GM19043 (cell line): ENCODE measurements around the gene ADAMTSL2.

Source experiments
- ATAC-seq: cut with Tn5 transposase; IDR thresholded peaks from one replicate; pipeline ENCODE4 v1.9.1; 2021; ENCODE audit warnings: low read depth; ENCODE audit not compliant: unreplicated experiment

Gene ADAMTSL2

GRCh38 chr9:133584559-133585476 lies 50.3 kb downstream of the ADAMTSL2 start:
- no peak for ATAC-seq

GRCh38 chr9:133585481-133586351 lies 51.2 kb downstream of the ADAMTSL2 start:
- no peak for ATAC-seq

DNA sequence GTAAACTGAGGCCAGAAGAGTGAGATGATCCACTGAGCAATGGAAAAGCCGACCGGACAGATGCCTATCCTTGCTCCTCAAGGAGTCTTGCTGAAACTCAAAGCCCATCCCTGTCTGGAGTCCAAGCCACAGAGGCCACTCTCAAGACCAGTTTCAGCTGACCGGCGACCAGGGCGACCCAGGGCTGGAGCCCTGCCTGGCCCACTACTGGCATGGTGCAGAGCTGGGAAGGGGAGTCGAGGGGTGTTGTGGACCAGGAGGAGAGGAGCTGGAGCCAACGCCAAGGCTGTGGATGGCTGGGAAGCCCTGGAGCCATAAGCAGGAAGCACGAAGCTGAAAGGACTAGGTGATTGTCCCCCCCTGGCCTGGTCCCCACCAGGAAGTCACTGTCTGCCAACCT lies 52.5 kb downstream of the ADAMTSL2 start:
- ATAC-seq, result no peak

DNA sequence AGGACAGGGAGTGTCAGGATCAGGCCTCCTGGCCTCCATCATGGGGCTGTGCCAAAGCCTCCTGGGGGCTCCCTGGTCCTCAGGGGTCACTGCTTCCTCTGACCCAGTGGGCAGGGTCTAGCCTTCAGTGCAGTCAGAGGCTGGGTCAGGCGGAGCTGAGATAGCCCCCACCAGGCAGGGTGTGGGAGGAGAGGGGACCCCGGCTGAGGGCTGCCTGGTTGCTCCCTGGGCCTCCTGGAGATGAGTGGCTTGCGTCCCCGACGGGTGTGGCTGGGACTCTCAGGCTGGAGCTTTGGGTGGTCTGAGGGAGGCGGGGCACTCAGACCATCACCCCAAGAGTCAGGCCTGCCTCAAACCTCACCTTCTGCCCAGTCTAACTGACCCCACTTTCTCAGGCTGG lies 53.0 kb downstream of the ADAMTSL2 start:
- ATAC-seq, result no peak

- no peak for ATAC-seq
Measured at GRCh38 chr9:133589454-133590227, 55.1 kb downstream of the ADAMTSL2 start.

DNA sequence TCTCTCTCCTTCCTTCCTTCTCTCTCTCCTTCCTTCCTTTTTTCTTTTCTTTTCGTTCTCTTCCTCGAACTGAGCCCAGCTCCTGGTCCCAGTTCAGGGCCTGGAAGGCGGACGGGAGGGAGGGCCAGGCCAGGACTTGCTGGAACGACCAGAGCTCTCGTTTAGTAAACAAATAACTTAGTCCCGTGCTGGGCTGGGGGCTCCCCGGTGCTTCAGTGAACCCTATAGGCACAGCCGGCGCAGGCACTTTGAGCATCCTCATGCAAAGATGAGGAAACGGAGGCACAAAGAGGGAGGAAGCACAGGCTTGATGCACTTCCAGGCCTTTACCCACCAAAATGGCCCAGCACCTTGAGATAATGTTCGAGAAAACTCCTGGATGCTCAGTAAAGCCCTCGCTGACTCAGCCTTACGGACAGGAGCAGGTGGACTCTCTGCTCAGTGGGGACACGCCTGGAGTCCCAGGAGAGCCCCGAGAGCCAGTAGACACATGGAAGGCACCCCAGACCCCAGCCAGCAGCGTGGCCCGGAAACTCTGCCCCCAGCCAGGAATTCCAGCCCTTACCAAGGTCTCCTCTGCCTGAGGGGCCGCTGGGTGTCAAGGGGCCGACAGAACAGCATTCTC lies 55.8 kb downstream of the ADAMTSL2 start:
- ATAC-seq, result no peak

DNA sequence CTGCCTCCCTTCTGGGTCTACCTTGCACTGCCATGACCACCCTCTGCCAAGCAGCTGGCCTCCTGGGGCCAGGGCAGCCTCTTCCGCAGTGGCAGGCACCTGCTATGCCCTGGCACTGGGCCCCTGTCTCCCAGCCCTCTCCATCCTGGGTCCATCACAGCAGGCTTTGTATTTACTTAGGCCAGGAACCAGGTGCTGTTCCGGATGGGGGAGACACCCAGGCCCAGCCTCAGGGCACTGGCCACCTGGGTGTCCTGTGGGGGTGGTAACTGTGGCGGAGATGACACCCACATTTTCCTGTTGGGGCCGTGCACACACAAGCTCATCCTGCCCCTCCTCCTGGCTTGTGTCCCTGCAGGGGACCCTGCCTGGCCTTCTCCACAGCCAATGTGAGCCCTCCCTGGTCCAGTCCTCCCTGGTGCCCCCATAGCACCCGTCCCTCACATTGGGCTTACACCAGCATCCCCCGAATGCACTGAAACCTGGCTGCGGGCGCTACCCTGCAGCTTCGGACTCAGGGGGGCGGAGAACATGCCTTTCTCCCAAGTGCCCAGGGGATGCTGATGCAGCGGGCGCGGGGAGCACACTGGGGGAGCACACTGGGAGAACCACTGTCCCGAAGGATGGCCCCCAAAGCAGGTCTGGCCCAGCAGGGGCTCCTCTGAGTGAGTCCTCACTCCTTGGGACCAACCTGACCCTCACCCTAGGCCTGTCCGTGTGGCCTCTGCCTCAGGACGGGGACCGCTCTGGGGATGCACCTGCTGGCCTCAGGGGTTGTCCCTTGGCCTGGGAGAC lies 56.8 kb downstream of the ADAMTSL2 start:
- ATAC-seq, result no peak

DNA sequence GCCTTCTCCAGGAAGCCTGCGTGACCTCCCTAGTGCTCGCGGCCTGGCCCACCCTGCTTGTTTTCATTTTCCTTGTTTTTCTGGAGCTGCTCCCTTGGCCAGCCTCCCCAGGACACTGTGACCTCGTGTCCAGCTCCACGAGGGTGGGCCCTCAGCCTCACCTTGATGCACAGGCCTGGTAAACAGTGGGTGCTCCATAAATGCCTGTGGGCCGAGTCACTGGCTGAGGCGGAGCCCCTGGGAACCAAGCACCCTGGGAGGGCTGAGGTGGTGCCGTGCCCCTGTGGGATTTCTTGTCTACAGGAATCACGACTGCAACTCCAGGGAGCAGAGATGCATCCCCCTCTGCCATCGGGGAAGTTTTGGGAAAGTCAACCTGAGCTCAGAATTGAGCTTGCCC lies 57.5 kb downstream of the ADAMTSL2 start:
- no peak for ATAC-seq

GRCh38 chr9:133592731-133593409 lies 58.4 kb downstream of the ADAMTSL2 start:
- no peak for ATAC-seq

DNA sequence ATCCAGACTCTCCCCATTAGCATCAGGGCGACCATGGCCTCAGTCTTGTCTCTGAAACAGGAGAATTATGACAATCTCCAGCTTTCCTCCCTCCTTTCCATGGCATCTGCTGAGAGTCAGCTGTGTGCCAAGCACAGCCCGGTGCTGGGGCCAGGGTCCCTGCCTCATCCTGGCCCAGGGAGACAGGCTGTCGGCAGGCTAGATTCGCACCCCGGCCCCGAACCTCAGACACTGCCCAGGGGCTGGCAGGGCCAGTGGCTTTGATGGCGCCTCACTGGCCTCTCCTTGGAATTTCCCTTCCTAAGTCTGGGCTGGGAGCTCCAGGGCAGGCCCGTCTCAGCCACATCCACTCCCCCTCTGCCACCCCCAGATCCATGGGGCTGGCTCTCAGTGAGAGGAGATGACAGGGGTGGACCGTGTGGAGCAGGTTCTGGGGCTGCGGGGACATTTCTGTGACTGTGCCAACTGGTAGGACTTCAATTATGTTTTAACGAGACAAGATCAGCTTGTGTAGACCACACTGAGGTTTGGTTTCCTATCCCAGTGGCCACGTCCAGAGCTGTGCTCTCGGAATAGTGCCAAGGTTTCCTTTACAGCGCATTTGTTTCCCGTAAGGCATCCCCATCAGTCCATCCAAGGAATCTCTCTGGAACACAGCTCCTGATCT lies 59.2 kb downstream of the ADAMTSL2 start:
- ATAC-seq, result no peak

DNA sequence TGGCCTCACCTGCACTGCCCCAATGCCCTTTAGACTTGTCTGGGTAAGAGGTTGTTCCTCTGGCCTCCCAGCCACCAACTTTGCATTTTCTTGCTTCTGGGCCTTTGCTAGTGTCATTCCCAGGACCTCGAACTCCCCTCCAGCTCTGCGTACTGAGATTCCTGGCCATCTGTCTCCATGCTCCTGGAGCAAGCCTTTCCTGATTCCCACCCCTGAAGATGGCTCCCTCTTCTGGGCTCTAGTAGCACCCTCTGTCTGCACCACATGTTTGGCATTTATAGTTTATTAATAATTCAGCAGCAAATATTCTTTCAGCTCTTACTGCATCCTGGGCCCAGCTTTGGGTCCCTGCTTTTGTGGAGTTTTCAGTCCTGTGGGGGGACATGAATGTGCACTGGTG lies 59.8 kb downstream of the ADAMTSL2 start:
- no peak for ATAC-seq

DNA sequence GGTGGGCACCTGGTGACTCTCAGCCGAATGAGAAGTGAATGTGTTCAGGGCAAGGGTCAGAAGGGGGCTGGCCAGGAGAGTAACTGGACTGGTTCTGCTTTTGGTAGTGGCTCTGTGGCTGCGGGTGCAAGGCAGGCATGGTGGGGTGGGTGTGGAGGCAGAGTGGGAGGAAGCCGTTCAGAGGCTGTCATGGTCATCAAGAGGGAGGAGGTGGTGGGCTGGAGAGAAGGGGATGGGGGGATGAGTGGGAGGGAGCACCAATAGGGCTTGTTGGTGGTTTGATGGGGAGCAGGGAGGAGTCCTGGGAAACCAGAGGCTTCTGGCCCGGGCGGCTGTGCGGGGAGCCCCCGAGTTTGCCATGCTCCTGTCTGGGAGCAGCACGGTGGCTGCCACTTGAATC lies 61.4 kb downstream of the ADAMTSL2 start:
- no peak for ATAC-seq

DNA sequence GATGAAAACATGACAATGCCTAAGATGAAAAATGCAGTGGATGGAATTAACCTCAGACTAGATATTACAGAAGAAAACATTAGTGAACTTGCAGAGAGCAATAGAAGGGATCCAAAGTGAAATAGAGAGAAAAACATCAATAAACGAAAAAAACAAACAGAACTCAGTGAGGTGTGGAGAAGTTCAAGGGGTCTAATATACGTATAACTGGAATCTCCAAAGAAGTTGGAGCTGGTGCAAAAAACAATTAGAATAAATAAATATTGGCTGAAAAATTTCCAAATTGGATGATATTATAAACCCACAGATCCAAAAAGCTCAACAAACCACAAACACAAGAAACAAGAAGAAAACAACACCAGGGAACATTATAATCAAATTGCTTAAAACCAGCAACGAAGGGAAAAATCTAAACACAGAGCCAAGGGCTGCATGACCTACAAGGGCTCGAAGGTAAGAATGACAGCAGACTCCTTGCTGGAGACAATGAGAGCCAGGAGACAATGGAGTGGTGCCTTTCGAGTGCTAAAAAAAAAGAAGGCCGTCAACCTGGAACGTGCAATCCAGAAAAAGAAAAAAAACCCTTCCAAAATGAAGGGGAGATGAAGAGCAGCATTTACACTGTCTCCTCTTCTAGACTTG lies 62.9 kb downstream of the ADAMTSL2 start:
- no peak for ATAC-seq

DNA sequence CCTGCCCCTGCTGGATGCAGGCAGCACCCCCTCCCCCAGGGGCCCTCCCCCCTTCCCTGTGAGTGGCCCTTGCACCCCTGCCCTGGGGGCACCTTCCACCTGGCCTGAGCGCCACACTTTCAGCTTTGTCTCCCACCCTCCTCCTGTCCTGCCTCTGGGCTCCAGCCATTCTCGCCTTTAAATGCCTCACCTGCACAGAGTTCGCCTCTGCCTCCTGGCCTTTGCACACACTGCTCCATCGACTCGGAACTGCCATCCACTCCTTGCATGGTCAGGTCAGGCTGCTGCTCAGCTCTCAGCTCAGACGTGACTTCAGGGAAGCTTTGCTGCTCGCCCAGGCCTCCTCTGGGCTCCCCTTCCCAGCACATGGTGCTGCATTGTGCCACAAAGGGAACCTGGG lies 64.5 kb downstream of the ADAMTSL2 start:
- no peak for ATAC-seq

DNA sequence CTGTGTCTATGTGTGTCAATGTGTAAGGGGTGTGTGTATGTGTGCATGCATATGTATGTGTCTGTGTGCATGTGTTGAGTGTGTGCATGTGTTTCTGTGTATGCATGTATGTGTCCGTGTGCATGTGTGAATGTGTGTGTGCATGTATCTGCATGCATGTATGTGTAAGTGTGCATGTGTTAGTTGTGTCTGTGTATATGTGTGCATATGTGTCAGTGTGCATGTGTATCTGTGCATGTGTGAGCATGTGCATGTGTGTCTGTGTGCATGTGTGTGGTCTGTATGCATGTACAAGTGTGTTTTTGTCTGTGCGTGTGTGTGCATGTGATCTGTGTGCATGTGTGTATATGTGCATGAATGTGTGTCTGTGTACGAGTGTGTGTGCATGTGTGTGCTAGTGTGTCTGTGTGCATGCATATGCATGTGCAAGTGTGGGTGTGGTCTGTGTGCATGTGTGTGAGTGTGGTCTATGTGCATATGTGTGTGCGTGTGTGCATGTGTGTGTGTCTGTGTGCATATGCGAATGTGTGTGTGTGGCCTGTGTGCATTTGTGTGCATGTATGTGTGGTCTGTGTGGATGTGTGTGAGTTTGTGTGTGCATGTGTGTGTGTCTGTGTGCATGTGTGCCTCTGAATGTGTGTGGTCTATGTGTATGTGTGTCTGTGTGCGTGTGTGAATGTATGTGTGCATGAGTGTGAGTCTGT lies 65.1 kb downstream of the ADAMTSL2 start:
- no peak for ATAC-seq

GRCh38 chr9:133600739-133601138 lies 66.2 kb downstream of the ADAMTSL2 start:
- ATAC-seq, result no peak

GRCh38 chr9:133601746-133602145 lies 67.2 kb downstream of the ADAMTSL2 start:
- no peak for ATAC-seq
